Erythroblast (primary cell): ENCODE measurements around the gene TBC1D30.

Experiments used
- DNase-seq, 2 experiments: peaks; one replicate each; lab custom pipeline; 2025; lab: John Stamatoyannopoulos, UW
- GATA1 ChIP-seq: IDR thresholded peaks from 2 replicates; pipeline ENCODE4 v1.6.1; 2011; ENCODE audit warnings: low read depth, mild to moderate bottlenecking, control low read depth, low read length, moderate library complexity
- POLR2A ChIP-seq: IDR thresholded peaks from 2 replicates; pipeline ENCODE4 v1.6.1; 2011; ENCODE audit warnings: mild to moderate bottlenecking, low read length

Gene TBC1D30

DNA sequence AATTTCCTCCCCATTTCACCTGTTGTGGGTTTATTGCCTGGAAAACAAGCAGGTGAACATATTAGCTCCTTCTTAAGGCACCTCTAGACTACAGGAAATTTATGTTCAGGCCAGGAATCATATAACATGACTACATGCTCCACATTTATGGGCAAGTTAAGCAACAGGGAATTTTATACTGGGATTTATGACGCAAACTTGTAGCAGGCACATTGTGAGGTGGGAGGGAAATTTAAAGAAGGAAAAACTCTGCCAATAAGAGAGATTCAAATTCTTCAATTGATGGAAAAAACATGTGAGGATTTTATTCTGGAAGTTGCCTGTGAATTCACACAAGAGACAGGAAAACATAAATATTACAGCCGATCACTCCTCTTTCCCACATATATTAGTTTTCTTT, 93.9 kb downstream of the TBC1D30 start:
- TF ChIP-seq POLR2A = no peak
- TF ChIP-seq GATA1 = no peak
- DNase-seq = no peak

DNA sequence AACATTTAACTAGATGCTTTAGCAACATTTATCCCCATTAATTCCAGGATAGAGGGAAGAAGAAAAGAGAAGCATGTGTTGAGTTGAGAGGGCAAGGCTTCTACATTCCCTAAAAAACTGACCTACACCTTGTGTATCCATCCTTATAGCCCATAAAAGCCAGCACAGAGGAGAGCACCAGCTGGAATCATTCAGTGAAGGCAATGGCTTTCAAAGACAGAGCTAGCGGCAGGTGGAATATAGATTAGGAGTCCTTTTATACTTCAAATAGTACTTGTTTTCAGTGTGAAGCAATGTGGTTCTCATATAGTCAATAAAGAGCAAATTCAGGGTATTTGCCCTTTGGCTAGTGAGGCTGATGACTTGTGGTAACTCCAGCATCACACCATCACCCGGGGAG, 94.4 kb downstream of the TBC1D30 start:
- DNase-seq = no peak

DNA sequence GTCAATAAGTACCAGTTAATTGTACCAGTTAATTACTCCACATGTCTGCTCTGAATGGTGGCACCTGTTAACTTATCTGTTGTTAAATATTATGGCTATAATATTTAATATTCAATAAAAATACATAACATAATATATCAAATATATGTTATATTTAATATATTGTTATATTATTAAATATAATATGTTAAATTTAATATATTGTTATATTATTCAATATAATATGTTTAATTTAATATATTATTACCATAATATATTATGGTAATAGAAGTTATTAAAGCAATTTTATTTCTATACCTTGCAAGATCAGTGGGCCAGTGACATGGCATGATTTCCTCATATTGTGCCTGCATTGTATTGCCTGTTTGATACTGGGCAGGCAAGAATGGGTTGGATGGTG, 98.4 kb downstream of the TBC1D30 start:
- DNase-seq = no peak
- TF ChIP-seq POLR2A (no peak), GATA1 (no peak)

More for the DNA sequence above, 94.4 kb downstream of the TBC1D30 start:
- no peak for TF ChIP-seq POLR2A
- no peak for TF ChIP-seq GATA1

DNA sequence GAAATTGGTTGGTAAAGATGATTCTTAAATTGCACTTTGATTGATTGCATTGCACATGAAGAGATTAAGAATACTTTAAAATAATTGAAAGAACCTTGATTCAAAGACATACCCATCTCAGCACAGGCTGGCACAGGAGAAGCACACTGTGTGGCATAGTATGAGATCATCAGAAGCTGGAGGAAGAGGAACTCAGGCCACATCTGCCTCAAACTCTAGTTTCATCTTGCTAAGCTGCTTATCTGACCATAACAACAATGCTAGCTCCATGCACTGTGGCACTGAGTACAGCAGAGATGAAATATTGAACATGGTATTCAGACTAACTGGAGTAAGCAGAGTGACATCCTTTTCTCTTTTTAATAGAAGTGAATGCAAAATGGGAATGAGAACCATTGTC, 99.1 kb downstream of the TBC1D30 start:
- DNase-seq = no peak
- TF ChIP-seq GATA1 = no peak
- TF ChIP-seq POLR2A = no peak
